ENCODE data around the gene TBX21.

The TBX21 gene

GRCh38 chr17:47703671-47704070 is 29.4 kb upstream of the TBX21 start:
- Mint-ChIP-seq H3K27ac (no peak overlapping the region), H3K36me3 (no peaks in the 10 kb centered on the region), H3K27me3 (no peaks in the 10 kb centered on the region), H3K9me3 (no peaks in the 10 kb centered on the region), H3K4me3 (peak overlapping the region; percentile 3 to 31), H3K4me1 (peaks cover 61 to 66% of the 10 kb centered on the region in 2 donors)
- DNase-seq: no peak
- ATAC-seq (replicated peaks): no peak

GRCh38 chr17:47704116-47704515 is 28.9 kb upstream of the TBX21 start:
- Mint-ChIP-seq H3K4me1 (peaks cover 59 to 61% of the 10 kb centered on the region in 2 donors), H3K36me3 (no peaks in the 10 kb centered on the region), H3K27ac (no peak overlapping the region), H3K4me3 (peak overlapping the region; percentile 3 to 20), H3K9me3 (no peaks in the 10 kb centered on the region), H3K27me3 (no peaks in the 10 kb centered on the region)
- ATAC-seq (replicated peaks) (peak; percentile 37 to 41), DNase-seq (no peak)

GRCh38 chr17:47704736-47705135 is 28.3 kb upstream of the TBX21 start:
- ATAC-seq (replicated peaks): no peak

GRCh38 chr17:47705536-47706530 is 27.2 kb upstream of the TBX21 start:
- peak overlapping the region; percentile 85 for H3K27ac Mint-ChIP-seq
- ATAC-seq (replicated peaks) (peak; percentile 34 to 35), DNase-seq (no peak)
- H3K4me3 Mint-ChIP-seq: peak overlapping the region in 1 of 2 donors; percentile 27
- no peaks in the 10 kb centered on the region for H3K27me3 Mint-ChIP-seq
- peaks cover 61% of the 10 kb centered on the region in 2 donors for H3K4me1 Mint-ChIP-seq
- H3K9me3 Mint-ChIP-seq: no peaks in the 10 kb centered on the region
- H3K36me3 Mint-ChIP-seq: peaks cover 3 to 8% of the 10 kb centered on the region in 2 donors

More at GRCh38 chr17:47704736-47705135, 28.3 kb upstream of the TBX21 start:
- Mint-ChIP-seq H3K36me3 (peaks cover 0 to 3% of the 10 kb centered on the region in 2 donors), H3K4me1 (peaks cover 57 to 61% of the 10 kb centered on the region in 2 donors), H3K9me3 (no peaks in the 10 kb centered on the region), H3K27me3 (no peaks in the 10 kb centered on the region), H3K27ac (no peak overlapping the region), H3K4me3 (peak overlapping the region in 1 of 2 donors; percentile 30)
- DNase-seq: no peak

DNA sequence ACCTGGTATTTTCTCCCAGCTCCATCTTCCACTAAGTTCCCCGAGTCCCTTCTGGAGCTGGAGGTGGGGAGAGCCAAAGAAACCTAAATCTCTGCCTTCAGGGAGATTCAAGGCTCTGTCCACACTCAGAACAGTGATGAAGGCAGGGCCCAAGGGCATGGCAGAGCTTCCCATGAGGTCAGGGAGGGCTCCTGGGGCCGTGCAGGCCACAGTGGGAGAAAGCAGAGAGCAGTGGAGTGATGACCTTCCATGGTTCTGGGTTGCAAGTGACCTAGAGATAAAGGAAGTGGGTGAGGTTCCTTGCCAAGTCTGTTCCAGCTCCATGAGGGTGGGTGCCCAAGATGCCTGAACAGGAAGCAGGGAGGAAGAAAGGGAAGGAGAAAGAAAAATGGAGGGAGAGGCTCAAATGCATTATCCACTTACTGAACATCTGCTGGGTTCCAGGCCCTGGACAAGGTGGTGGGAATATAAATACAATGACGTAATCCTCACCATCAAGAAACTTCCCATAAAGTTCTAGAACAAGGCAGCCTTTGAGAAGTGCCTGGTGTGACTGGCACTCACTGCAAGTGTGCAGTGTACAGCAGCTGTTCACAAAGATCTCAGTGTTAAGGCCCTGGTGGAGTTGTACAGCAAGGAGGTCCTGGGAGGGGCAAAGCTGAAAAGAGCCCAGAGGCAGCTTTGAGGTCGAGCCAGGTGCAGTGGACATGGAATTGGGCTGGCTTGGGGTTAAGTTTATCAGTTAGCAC is 25.8 kb upstream of the TBX21 start:
- Mint-ChIP-seq H3K4me1 (peaks cover 56 to 57% of the 10 kb centered on the region in 2 donors), H3K4me3 (no peak overlapping the region), H3K9me3 (no peaks in the 10 kb centered on the region), H3K27ac (peak overlapping the region; percentile 11), H3K36me3 (peaks cover 3 to 8% of the 10 kb centered on the region in 2 donors), H3K27me3 (no peaks in the 10 kb centered on the region)
- DNase-seq: no peak
- ATAC-seq (replicated peaks): no peak

DNA sequence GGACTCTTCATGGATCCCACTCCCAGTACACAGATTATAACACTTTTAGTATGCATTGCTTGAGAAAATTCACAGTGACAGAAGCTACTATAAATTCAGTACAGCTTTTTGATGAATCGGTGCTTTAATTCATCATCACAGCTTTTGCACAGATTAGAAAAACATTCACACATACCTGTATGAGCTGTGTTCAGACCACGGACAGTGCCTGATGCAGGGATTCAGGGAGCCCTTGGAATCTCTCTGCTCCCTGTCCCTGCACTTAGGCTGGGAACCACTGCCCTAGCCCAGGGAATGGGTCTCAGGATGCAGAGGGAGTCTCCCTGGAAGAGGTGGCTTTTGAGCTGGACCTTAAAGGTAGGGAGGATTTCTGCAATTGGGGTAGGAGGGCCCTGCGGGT is 25.2 kb upstream of the TBX21 start:
- H3K27me3 Mint-ChIP-seq: no peaks in the 10 kb centered on the region
- H3K4me3 Mint-ChIP-seq: no peak overlapping the region
- DNase-seq (no peak), ATAC-seq (replicated peaks) (no peak)
- H3K9me3 Mint-ChIP-seq: no peaks in the 10 kb centered on the region
- H3K4me1 Mint-ChIP-seq: peaks cover 55 to 58% of the 10 kb centered on the region in 2 donors
- H3K27ac Mint-ChIP-seq: no peak overlapping the region
- peaks cover 3 to 8% of the 10 kb centered on the region in 2 donors for H3K36me3 Mint-ChIP-seq

DNA sequence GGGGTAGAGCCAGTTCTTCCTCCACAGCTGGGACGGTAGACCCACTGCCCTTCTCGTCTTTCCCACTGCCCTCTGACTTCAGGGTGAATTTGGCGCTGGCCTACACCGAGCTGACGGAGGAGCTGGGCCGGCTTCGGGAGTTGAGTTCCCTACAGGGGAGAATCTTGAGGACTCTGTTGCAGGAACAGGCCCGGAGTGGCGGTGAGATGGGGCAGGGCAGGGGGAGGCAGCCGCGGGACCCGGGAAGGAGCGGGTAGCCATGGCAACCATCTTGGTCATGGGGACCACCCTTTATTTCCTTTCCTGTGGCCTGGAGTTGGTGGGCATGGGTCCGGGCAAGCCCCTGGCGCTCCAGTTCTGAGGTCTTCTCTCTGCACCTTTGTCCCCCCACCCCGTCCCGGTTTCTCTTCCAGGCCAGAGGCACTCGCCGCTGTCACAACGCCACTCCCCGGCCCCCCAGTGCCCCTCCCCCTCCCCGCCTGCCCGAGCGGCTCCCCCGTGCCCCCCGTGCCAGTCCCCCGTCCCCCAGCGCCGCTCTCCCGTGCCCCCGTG is 24.6 kb upstream of the TBX21 start:
- Mint-ChIP-seq H3K27me3 (no peaks in the 10 kb centered on the region), H3K4me3 (no peak overlapping the region), H3K9me3 (no peaks in the 10 kb centered on the region), H3K27ac (no peak overlapping the region), H3K36me3 (peaks cover 3 to 8% of the 10 kb centered on the region in 2 donors), H3K4me1 (peaks cover 56 to 60% of the 10 kb centered on the region in 2 donors)
- no peak for ATAC-seq (replicated peaks)
- no peak for DNase-seq

- no peaks in the 10 kb centered on the region for H3K27me3 Mint-ChIP-seq
- H3K36me3 Mint-ChIP-seq: peaks cover 3 to 8% of the 10 kb centered on the region in 2 donors
- DNase-seq: no peak
- H3K4me3 Mint-ChIP-seq: no peak overlapping the region
- no peak overlapping the region for H3K27ac Mint-ChIP-seq
- no peak for ATAC-seq (replicated peaks)
- H3K4me1 Mint-ChIP-seq: peaks cover 55 to 60% of the 10 kb centered on the region in 2 donors
- H3K9me3 Mint-ChIP-seq: no peaks in the 10 kb centered on the region
These were observed 24.0 kb upstream of the TBX21 start for GRCh38 chr17:47708864-47709541.

- no peak for DNase-seq
- no peak overlapping the region for H3K4me3 Mint-ChIP-seq
- H3K4me1 Mint-ChIP-seq: peaks cover 55 to 60% of the 10 kb centered on the region in 2 donors
- no peaks in the 10 kb centered on the region for H3K27me3 Mint-ChIP-seq
- H3K36me3 Mint-ChIP-seq: peaks cover 3 to 8% of the 10 kb centered on the region in 2 donors
- no peak overlapping the region for H3K27ac Mint-ChIP-seq
- ATAC-seq (replicated peaks): no peak
- H3K9me3 Mint-ChIP-seq: no peaks in the 10 kb centered on the region
These were observed 23.4 kb upstream of the TBX21 start for GRCh38 chr17:47709594-47709993.

DNA sequence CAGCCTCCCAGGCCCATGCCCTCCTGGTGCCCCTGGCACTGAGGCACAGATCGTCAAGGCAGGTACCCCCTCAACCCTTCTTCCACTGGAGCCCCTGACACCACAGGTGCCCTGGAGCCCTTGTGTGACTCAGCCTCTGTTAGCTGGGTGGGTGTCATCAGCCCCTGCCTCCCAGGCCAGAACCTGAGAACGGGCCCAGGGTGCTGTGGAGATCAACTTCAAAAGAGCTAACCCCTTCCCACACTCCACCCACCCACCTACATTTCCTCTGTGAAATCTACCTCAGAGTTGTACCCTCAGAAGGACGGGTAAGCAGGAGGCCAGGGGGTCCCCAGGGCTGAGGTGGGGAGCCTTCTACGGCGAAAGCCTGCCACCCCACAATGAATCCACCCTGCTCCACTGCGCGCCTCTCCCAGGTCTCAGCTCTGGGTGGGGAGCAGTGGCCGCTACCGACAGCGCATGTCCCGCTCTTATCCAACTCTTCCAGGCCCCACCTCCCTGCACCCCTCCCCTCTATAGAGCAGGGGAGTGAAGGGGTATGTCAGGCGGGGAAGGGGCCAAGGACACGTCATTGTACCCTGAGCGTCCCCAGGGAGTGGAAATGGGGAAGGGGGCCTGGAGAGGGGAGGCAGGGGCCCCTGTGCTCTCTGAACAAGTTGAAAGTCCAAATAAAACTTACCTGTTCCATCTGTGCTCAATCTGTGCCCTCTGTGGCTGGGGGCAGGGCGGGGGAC is 21.5 kb upstream of the TBX21 start:
- DNase-seq: no peak
- peak overlapping the region; percentile 20 for H3K27ac Mint-ChIP-seq

DNA sequence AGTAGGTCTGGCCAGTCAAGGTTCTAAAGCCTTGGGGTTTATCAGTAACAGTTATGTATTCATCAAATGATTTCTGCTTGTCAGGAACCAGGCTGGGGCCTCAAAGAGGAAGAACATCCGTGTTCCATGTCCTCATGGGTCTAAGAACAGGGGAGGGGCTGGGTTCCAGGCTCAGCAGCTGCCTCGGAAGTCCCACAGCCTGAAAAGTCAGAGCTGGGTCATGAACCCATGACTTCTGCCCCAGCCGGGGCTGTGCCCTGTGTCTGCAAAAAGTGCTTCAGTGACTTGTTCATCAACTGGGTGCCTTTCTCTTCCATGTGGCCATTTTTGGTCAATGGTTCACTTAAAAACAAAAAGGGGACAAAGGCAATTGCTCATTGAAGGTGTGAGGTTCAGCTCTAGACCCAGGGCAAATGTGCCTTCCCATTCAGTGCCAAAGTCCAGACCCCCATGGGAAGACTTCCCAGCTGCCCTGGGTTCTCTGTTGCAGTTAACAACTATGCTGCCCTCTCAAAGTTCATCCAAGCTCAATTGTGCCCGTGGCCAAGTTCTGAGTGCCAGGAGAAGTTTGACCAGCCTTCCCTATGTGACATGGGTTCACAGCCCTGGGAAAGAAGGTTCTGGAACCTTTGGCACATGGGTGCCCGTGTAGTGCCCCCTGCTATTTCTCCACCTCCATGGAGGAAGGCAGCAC is 20.6 kb upstream of the TBX21 start:
- Mint-ChIP-seq H3K27ac (no peak overlapping the region), H3K4me1 (peaks cover 56 to 60% of the 10 kb centered on the region in 2 donors), H3K27me3 (no peaks in the 10 kb centered on the region), H3K4me3 (no peak overlapping the region), H3K9me3 (no peaks in the 10 kb centered on the region), H3K36me3 (peaks cover 3 to 8% of the 10 kb centered on the region in 2 donors)
- no peak for ATAC-seq (replicated peaks)
- no peak for DNase-seq

More for the DNA sequence above, 21.5 kb upstream of the TBX21 start:
- Mint-ChIP-seq H3K9me3 (no peaks in the 10 kb centered on the region), H3K36me3 (peaks cover 3 to 8% of the 10 kb centered on the region in 2 donors), H3K4me3 (no peak overlapping the region), H3K27me3 (no peaks in the 10 kb centered on the region), H3K4me1 (peaks cover 54 to 60% of the 10 kb centered on the region in 2 donors)
- ATAC-seq (replicated peaks): no peak

GRCh38 chr17:47713980-47714700 is 18.9 kb upstream of the TBX21 start:
- peak overlapping the region in 1 of 2 donors; percentile 5 for H3K4me3 Mint-ChIP-seq
- H3K27ac Mint-ChIP-seq: peak overlapping the region; percentile 77
- H3K36me3 Mint-ChIP-seq: peaks cover 3 to 8% of the 10 kb centered on the region in 2 donors
- H3K27me3 Mint-ChIP-seq: no peaks in the 10 kb centered on the region
- peaks cover 72 to 77% of the 10 kb centered on the region in 2 donors for H3K4me1 Mint-ChIP-seq
- no peak for DNase-seq
- ATAC-seq (replicated peaks): no peak
- H3K9me3 Mint-ChIP-seq: no peaks in the 10 kb centered on the region

Measured in stimulated activated naive B cell treated with anti-CD40 and anti-IgM and Interleukin-4, amounts not matched to agents 10 μg/mL and 1 μg/mL and 100 μg/mL, for 72 hours (primary cell).